Measurements from ENCODE around the gene NAP1L4.
"Not testable (repeated sequence)": the region's sequence is repeated elsewhere in the genome, so short reads cannot be mapped to it uniquely, and the experiment has no call there.

NAP1L4 gene

DNA sequence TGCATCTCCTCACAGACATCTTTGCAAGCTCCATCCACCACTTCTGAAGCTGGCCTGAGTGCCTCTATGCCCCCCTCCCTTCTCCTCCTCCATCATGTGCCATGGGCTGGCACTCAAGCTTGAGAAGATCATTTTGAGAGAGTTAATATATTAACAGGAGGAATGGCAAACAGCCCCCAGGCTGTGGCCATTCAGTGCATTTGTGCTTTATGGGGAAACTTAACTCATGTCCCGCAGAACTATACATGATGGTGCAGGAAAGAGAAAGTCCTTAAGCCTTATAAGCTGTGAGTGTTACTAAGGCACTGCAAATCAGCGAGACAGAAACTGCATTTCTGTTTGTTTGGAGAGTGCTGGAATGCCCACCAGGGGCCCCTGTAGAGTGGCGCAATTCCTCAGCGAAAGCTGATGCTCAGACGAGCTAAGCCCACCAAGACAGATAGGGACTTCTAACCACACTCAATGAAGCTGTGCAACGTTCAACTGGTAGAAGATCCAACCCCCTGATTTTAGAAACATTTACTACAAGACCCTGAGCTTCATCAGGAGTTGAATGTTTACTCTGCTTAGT is 36.1 kb downstream of the NAP1L4 start:
- FAIRE-seq = no peak

DNA sequence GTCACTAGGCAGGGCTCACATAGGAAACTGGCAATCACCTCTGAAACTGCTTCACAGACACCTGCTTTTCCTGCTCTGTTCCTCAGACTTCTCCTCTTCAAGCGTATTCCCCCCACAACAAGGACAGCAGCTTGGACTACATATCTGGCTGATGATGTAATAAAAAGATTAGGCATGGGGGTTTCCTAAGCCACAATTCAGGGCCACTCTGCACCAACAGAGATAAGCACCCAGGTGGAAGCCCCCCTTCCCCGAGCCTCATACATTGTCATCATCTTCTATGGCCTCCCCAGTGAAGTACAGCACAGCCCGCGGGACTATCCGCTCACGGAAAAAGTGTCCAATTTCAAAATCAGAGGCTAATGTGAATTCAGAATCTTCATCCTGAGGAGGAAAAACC is 37.9 kb downstream of the NAP1L4 start:
- FAIRE-seq = no peak

GRCh38 chr11:2952290-2952689 is 39.8 kb downstream of the NAP1L4 start:
- no peak for FAIRE-seq

DNA sequence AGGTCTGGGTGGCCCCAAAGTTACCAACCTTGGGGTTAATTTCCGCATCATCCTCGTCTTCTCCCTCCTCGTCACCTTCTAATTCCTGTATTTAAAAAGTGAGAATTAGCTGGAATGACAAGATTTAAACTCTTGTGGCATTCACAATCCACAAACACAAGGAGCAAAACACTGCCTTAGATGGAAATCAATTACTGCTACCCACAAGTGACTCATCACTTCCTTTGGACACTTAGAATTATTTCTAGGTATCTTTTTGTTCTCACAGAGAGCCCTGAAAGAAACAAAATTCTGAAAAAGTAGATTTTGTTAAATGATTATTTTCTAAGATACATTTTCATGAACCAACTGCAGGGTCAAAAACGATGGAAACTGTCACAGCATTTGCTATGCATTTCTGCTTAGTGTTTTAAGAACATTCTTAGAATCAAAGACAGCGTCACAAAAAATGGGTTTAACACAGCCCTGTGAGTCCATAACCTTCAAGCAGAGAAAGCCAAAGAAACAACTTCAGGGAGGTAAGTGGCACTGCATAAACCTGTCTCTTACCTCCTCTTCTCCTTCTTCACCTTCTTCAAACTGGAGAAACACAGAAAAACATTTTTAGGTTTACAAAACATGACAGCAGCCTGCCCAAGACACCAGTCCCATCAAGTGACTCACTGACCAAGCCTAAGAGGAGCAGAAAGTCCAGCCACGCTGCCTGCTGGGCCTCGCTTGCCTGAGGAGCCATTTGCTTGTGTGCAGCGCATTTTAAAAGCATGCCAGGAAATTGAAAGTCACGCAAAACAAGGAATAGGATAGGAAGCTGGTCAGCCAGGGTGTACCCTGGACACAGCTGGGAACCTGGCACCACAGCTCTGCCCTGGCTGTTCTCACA is 40.7 kb downstream of the NAP1L4 start:
- FAIRE-seq = no peak

DNA sequence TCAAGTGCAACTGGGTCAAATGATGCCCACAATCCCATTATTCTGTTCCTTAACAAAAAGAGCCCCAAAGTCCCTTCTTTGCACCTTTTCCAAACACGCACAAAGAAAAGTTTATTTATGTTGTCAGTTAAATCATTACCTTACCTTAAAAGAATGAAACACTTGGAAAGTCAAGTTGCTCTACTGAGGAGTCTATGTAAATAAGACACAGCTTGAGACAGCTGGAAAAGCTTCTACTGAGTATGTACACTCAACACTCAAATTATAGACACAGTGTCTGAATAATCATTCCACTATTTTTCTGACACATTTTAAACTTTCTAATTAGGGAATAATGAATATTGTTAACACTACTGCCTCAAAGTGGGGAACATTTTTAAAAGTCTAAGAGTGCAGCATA is 41.3 kb downstream of the NAP1L4 start:
- no peak for FAIRE-seq

DNA sequence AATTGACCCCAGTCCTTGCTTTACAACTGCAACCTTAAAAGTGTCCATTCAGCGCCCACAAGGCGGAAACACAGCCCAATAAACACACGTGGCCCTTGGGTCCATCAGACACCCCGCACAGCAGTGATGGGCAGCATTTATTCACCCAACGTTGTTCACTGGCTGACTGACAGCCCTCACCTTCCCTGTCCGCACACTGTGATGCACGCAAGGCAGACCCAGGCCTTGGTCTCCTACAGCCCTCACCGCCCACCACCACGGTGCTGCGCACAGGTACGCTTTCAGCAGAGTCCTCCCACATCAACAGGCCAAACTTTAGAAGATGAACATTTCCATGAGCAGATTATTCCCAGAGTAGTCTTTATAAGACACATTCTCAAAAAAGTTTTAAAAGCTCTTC is 42.2 kb downstream of the NAP1L4 start:
- no peak for FAIRE-seq

DNA sequence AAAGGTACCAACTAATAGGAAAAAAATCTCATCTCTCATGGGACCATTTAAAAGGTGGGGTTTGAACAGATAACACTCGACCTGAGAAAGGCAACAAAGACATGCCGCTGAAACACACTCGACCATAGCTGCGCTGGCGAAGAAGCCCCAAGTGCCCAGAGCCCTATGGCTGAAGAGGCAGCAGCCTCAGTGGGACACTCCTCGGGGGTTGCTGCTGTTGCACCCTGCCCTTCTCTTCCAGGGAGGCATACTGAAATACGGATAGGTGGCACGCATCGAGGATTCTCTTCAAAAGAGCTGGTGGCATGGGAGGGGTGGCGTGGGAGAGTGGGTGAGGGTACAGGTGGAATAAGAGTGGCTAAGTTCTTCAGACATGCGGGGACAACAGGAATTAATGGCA is 44.4 kb downstream of the NAP1L4 start:
- no peak for FAIRE-seq

- FAIRE-seq = no peak
Observed at GRCh38 chr11:2945757-2946287, 46.3 kb downstream of the NAP1L4 start.

GRCh38 chr11:2945031-2945756 is 46.9 kb downstream of the NAP1L4 start:
- peak; percentile 99 for FAIRE-seq

DNA sequence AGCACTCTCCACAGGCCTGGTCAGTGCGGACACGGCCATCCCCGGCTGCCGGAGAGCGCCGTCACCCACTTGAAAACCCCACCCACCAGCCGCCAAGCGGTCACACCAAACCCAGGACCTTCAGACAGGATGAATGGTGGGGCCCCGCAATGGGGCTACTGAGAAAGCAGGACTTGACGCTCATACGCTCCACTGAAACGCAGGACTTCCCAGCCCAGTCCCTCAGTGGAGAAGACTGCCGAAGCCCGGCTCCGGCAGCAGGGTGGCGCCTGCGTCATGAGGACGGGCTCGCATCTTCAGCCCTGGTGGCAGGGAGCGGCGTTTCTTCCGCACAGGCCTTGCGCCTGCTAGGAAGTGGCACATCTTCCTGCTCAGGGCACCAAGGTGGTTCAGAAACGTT is 47.6 kb downstream of the NAP1L4 start:
- no peak for FAIRE-seq

GRCh38 chr11:2943711-2944118 is 48.4 kb downstream of the NAP1L4 start:
- no peak for FAIRE-seq

DNA sequence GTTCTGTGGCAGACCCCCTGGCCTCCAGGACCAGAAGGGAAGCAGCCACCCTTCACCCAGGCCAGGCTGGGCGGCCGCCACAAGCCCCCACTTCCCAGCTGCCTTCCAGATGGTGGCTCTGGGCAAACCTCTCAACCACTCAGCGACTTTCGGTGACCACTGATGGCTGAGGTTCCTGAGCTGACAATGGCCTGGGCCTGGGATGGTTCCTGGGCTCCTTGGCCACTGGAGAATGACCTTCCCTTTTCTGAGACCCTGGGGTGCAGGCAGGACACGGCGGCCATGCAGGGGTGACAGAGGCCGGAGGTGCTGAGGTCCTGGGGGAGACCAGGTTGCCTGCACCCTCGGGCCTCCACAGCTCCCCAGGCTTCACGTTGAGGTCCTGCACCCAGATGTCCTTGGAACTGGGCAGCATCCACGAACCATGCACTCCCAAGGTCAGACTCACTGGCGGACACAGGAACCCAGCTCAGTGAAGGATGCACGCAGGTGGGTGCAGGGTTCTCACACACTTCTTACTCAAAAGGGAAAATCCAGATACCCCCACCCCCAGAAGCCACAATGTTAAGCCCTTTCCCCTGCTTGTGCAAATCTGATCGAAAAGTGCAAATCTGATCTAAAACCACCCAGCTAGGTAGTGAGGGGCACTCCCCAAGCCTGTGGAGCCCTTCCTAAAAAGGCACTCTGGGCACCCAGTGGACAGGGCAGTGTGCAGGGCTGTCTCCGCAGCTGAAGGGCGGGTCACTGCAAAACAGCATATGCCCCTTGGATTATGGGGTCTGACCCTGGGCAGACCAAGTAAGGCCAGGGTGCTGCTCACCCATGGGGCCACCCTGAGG is 49.0 kb downstream of the NAP1L4 start:
- no peak for FAIRE-seq

GRCh38 chr11:2942447-2942846 is 49.7 kb downstream of the NAP1L4 start:
- FAIRE-seq = no peak

DNA sequence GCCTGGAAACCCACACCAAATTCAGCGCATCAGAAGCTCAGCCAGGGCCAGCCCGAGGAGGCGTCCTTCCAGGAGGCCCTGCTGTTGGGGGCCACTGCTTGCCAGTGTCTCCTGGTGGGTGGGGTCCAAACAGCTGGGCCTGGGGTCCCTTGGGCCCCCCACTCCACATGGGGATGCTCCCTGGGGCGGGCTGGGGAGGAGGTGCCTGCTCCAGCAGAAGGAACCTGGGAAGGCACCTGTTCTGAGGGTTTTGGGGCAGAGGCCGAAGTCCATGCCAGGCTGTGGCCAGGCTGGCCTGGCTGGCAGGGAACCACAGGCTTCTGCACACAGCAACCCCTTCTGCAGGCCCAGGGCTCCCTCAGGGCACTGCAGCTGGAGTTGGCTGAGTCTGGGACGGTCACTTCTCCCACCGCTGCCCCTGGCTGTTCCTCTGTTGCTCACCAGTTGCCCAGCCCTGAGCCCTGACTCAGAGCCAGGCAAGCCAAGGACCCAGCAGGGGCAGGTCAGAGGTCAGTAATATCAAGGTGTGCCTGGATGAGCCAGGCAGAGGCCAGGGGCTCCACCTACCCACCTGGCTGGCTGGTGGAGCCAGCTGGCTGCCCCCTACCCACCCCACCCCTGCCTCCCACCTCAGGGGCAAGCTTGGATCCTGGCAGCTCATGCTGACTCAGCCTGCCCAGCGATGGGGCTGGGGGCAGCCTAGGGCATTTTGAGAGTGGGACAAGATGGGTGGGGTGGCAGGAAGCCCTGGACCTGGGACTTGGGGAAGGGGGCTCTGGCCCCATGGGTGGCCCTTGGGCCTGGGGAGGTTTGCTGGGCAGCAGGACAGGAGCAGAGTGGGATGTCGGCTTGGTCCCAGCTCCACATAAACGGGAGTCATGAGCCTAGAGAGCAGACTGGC is 51.0 kb downstream of the NAP1L4 start:
- FAIRE-seq = no peak

DNA sequence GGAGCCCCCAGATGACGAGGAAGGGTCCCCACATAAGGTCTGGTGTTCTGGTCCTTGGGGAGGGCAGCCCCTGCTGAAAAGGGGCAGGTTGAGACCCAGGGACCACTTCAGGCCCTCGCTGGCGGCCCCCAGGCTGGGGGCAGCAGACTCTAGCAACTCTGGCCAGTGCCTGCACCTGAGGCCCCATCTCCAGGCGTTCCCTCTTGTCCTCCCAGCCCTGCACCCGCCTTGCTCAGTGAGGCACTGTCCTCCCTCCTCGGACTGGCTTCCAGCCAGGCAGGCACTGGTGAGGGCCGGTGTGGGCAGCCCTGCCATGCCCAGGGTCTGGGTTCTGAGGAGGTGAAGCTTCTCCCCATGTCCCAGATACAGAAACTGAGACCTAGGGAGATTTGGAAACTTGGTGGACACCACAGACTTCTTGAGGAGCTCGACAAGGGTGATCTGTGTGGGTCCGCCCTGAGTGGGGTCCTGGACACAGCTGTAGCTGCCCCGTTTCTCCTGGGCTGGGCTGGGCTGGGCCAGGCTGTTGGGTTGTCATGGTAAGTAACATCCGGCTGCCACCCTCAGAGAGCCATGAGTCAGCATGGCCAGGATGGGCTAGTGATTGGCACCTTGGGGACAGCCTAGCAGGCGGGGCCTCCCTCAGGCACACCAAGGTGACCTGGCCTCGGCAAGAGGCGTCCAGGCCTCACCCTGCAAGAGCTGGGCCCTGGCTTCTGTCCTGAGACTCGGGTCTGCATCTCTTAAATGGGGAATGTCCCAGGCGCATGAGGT is 51.8 kb downstream of the NAP1L4 start:
- FAIRE-seq = no peak

GRCh38 chr11:2938458-2939418 is 53.4 kb downstream of the NAP1L4 start:
- not testable (repeated sequence) for FAIRE-seq

DNA sequence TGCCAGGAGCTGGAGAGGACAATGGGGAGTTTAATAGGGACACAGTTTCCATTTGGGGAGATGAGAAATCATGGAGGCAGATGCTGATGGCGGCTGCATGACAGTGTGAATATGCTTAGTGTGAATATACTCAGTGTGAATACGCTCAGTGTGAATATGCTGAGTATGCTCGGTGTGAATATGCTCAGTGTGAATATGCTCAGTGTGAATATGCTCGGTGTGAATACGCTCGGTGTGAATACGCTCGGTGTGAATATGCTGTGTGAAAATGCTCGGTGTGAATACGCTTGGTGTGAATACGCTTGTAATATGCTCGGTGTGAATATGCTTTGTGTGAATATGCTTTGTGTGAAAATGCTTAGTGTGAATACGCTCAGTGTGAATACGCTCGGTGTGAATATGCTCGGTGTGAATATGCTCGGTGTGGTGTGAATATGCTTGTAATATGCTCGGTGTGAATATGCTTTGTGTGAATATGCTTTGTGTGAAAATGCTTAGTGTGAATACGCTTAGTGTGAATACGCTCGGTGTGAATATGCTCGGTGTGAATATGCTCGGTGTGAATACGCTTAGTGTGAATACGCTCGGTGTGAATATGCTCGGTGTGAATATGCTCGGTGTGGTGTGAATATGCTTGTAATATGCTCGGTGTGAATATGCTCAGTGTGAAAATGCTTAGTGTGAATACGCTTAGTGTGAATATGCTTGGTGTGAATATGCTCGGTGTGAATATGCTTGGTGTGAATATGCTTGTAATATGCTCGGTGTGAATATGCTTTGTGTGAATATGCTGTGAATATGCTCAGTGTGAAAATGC is 54.3 kb downstream of the NAP1L4 start:
- not testable (repeated sequence) for FAIRE-seq

- FAIRE-seq = no peak
Observed at GRCh38 chr11:2934611-2935239, 57.4 kb downstream of the NAP1L4 start.
